GM21737 (cell line): ENCODE data around the gene NTRK2.

Experiments used
- ATAC-seq: cut with Tn5 transposase; IDR thresholded peaks from one replicate; pipeline ENCODE4 v1.9.1; 2021; ENCODE audit warnings: mild to moderate bottlenecking, moderate library complexity; ENCODE audit not compliant: unreplicated experiment

NTRK2 gene

GRCh38 chr9:84929068-84929467 lies 259.5 kb downstream of the NTRK2 start:
- ATAC-seq, result no peak

DNA sequence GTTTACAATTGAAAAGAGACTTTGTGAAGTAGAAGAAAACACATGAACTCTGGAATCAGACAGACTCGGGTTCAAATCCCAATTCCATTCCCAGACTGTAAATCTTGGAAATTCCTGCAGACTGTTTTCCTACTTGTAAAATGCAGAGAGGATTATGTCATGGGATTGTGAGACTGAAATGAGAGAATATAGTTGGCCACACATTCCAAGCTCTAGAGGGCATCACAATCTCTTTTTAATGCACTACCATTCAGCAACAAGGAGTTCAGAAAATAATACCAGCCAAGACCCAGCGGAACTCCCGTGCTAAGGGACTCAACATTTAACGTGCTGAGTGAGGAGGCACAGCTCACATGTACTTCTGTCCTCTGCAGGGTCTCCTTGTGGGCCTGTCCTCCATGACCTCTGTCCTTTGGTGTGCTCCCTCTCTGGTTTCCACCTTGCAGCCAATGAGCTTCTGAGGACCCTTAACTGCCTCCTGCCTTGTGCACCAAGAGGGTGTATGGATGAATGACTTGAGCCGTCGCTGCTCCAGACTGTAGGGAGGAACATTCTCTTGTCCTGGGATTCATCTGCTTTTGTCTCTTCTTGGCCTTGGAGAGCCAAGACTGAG lies 263.5 kb downstream of the NTRK2 start:
- ATAC-seq, result no peak

- no peak for ATAC-seq
Measured at GRCh38 chr9:84935528-84936117, 266.1 kb downstream of the NTRK2 start.

- ATAC-seq, result no peak
Measured at GRCh38 chr9:84937180-84937579, 267.7 kb downstream of the NTRK2 start.

DNA sequence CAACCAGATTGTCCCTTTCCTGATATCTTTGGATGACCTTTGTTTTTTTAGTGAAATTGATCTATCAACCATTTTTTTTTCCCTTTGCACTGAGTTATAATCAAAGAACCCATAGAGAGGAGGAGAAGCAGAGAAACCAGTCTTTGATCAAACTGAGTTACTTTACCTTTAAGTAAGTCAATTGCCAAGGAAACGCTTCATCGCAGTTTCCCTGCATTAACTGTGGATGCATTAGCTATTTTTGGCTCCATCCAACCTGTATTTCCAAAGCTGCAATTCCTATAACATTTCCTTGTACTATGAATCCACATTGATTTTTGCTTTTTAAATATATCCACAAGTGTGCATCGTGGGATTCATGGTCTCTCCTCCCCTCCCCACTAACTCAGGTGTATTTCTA lies 268.1 kb downstream of the NTRK2 start:
- no peak for ATAC-seq

DNA sequence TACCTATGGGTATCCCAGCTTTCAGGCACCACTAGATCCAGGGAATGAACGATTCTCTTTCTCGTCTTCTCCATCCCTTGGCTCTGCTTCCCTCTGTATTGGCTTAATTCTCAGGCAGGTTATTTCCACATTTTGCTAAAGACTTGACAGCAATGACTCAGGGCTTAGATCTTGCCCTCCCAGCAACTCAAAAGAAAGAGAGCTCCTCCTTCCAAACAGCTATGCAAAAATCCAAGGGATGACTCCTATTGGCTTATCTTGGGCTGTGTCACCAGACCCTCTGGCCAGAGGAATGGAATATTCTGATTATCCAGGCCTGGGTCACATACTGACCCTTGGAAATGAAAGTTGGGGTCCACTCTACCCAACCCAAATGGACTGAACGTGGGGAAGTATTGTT lies 270.2 kb downstream of the NTRK2 start:
- no peak for ATAC-seq

- ATAC-seq, result no peak
Measured at GRCh38 chr9:84940294-84940693, 270.8 kb downstream of the NTRK2 start.

- ATAC-seq, result no peak
Measured at GRCh38 chr9:84941792-84942191, 272.3 kb downstream of the NTRK2 start.

DNA sequence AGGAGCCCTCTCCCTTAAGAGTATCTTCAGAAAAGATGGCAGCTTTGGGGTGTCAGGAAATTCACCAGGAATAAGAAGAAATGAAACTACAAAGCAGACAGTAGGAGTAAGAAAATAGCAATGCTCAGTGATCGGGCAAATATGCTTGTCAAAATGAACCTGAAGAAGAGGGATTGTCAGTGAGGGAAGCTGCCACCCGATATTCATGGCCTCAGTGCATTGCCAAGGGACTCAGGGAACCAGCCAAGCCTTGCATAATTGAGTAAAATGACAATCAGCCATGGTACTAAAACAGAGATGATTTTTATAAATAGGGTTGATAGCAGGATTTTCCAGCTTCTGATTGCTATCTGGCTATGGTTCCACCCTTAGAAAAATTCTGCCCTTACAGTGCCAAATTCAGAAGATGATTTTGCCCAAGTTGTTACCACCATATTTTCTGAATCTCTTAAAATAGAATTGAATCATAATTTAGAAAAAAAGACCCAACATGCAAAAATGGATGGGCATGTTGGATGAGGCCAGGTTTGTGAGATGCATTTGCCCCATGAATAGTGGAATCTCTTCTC lies 274.0 kb downstream of the NTRK2 start:
- ATAC-seq, result no peak

GRCh38 chr9:84945878-84946538 lies 276.5 kb downstream of the NTRK2 start:
- ATAC-seq, result no peak

DNA sequence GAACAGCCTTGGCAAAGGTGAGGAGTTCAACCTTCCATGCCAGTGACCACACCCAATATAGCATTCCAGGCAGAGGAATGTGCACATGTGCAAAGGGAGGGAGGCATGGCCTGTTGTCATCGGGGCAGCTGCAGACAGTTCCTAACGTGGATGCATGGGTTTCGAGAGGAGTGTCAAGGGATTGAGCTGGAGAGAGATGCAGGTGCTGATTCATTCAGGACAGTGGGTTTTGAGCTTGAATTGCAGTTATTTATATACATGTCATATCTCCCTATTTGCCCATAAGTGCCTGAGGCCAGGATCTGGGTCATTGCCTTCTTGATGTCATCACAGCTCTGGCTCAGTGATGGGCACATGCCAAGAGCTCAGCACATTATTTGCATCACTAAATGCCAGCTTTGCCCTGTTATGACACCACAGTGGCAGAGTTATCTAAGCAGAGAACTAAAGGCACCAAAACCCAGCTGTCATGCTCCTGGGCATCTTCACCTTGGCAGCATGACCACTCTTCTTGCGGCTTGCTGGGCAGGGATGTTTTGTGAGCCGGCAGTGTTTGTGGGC lies 278.0 kb downstream of the NTRK2 start:
- ATAC-seq, result no peak

DNA sequence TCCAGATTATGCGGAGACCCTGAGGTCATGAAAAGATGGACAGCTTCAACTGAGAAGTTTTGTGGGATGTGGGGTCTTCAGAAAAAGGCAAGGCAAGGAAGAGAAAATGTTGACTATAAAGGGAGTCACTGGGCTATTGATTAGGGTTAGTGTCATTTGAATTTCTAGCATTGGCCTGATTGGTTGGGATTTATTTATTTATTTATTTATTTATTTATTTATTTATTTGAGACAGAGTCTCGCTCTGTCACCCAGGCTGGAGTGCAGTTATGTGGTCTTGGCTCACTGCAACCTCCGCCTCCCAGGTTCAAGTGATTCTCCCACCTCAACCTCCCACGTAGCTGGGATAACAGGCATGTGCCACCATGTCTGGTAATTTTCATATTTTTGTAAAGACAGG lies 279.7 kb downstream of the NTRK2 start:
- ATAC-seq, result no peak

DNA sequence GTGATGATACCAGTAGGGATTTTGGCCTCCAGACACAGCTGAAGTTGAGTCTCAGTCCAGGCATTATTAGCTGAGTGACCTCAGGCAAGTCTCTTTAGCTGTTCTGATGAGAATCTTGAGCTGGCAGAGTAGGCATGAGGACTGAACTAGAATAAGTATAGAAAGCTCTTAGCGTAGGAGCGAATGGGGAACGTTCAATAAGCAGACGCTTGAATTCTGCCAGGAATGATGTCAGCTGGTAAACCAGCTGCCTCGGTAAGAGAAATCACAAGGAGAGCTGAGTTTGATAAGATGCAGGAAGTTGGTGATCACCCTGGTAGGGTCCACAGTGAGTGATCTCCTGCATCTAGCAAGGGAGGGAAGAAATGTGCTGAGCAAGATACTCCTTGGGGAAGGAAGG lies 280.4 kb downstream of the NTRK2 start:
- no peak for ATAC-seq

DNA sequence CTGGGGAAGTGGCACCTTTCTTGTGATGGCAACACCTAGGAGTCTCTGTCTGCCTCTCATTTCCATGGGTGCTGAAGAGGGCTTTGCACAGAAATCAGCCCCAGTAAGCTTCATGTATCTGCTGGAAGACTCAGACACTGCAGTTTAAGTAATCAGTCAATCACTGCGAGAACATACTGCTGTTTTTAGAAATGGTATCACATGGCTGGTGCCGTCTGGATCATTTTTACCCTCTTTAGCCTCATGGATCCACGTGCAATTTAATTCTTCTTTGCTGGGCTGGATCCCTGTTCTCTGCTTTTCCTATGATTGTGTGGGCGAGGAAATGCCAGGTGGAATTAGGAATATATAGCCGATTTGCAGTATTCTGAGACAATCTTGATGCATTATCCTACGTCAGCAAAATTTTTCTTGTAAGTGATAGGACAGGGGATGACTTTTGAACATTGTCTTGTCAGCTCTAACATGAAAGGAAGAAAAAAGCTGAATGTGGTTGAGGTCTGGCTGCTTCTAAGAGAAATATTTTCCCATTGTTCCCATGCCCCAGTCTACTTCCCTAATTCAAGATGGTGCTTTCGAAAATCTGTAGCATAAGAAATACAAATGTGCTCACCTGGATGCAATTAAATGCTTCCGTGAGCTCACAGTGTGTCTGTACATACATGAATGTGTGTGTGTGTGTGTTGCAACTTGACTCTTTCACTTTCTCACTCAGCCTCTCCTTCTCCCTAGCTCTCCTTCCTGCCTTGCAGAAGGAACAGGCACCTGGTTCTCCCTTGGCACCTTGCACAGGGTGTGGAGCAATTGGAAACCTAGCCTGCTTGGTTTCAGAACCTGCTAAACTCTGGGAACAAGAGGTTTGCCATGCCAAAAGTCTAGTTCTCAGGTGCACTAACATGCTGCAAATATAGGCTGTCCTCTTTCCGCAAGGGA lies 281.6 kb downstream of the NTRK2 start:
- ATAC-seq, result no peak

DNA sequence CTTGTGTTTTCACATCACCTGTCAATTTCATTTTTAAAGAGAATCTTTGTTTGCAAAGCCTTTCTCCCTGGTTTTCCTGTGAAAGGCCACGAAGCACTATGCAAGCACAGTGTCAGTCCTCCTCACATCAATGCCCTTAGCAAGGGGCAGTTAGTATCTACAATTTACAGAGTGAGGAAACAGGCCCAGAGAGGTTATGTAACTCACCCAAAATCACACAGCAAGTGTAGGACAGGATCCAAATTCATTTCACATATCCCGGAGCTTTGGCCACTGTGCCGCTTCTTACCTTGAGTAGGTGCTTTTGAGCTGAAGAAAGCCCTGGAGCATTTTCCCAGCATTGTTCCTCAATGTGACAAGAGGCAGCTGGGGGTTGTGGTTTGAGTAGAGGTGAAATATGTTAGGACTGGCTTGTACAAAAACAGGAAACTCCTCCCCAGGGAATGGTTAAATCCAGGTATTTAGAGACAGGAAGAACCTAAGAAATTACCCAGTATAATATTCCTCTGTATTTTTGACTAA lies 283.8 kb downstream of the NTRK2 start:
- ATAC-seq, result no peak

DNA sequence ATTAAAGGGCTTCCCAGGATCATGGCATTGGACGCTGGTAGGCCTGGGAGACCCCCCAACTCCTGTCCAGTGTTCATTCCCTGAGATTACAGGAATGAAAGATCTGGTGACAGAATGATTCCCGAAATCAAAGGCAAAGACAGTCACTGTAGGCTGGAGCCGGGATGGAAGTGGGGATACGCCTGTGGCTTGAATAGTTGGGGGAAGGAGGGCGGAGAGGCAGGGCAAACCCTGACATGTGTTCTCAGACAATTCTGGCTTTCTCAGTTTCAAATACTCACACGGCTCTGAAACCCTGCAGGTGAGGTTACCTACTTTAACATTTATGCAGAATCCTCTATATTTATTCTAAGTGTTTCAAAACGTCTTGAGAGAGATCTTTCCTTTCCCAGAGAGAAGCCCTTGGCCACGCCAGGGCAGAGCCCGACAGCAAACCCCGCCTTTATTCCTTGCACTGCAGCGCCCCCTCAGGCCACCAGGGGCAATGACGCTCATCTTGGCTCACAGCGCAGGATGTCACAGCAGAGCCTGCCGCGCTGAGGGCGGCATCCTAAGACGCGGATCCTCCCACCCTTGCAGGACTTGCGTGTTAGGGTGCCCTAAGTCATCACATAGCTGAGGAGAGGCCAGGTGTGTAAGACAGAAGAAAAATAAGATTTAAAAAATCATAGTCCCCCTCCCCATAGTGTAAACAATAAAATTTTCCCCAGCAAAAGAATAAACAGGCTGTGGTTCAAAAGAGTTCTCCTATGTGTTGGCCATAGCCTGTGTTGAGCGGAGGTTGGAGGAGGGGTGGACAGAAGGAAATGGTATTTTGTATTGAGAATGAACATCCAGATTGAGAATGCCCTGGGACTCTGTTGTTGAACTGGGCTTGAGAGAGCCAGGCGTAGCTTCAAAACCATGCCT lies 284.5 kb downstream of the NTRK2 start:
- ATAC-seq, result peak; percentile 95

DNA sequence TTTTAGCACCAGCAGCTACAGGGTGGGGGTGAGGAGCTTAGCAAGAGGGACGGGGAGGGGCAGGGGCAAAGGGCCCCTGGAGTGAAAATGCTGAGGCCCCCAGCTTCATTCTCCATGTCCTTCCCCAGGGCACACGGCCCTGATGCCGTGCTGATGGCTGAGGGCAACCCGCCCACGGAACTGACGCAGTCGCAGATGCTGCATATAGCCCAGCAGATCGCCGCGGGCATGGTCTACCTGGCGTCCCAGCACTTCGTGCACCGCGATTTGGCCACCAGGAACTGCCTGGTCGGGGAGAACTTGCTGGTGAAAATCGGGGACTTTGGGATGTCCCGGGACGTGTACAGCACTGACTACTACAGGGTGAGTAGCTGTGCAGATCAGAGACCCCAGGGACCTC lies 285.6 kb downstream of the NTRK2 start:
- no peak for ATAC-seq

GRCh38 chr9:84955971-84956370 lies 286.4 kb downstream of the NTRK2 start:
- ATAC-seq, result no peak

- no peak for ATAC-seq
Measured at GRCh38 chr9:84959339-84959738, 289.8 kb downstream of the NTRK2 start.
